ENCODE measurements around the gene SCG2.
A peak's percentile ranks its signal among the peaks of the same experiment; 100 is the strongest.

SCG2 gene

GRCh38 chr2:223576873-223577272 lies 25.3 kb downstream of the SCG2 start (continued):
- TF ChIP-seq ZBTB6 (tag by site-specific recombination; IDR thresholded peaks at IDR 0.05): 0 out of 2 replicates have a peak, but pooled peaks have one; percentile 48
- no peak for TF ChIP-seq ZNF692 (tag by site-specific recombination; IDR thresholded peaks at IDR 0.05)
- TF ChIP-seq ZSCAN4 (tag by site-specific recombination; IDR thresholded peaks at IDR 0.05): no peak
- TF ChIP-seq ZNF26 (tag by site-specific recombination; IDR thresholded peaks at IDR 0.05): no peak
- no peak for TF ChIP-seq ZNF585B (tag by site-specific recombination; IDR thresholded peaks at IDR 0.05)
- 0 out of 2 replicates have a peak, but pooled peaks have one; percentile 21 for TF ChIP-seq ZNF362 (tag by site-specific recombination; IDR thresholded peaks at IDR 0.05)
- no peak for TF ChIP-seq ZFP3 (tag by site-specific recombination; IDR thresholded peaks at IDR 0.05; ENCODE audit: low read depth)
- no peak for TF ChIP-seq ZNF544 (tag by site-specific recombination; IDR thresholded peaks at IDR 0.05)
- peak; percentile 61 for TF ChIP-seq HIC1 (tag by site-specific recombination; IDR thresholded peaks at IDR 0.05)
- TF ChIP-seq ZFHX2 (tag by site-specific recombination; conservative IDR thresholded peaks at IDR 0.05): no peak
- no peak for TF ChIP-seq SCRT1 (tag by site-specific recombination; IDR thresholded peaks at IDR 0.05; ENCODE audit: borderline replicate concordance)
- TF ChIP-seq MZF1 (tag by site-specific recombination; IDR thresholded peaks at IDR 0.05; ENCODE audit: borderline replicate concordance): no peak
- TF ChIP-seq ZNF670 (tag by site-specific recombination; IDR thresholded peaks at IDR 0.05; ENCODE audit: low read depth): no peak
- TF ChIP-seq PRDM1 (tag by site-specific recombination; IDR thresholded peaks at IDR 0.05): peak; percentile 22; the same call in 1 of the 2 replicates
- no peak for TF ChIP-seq ZNF350 (tag by site-specific recombination; IDR thresholded peaks at IDR 0.05)
- no peak for TF ChIP-seq ZFP37 (tag by site-specific recombination; IDR thresholded peaks at IDR 0.05)
- no peak for TF ChIP-seq ZNF335 (tag by site-specific recombination; conservative IDR thresholded peaks at IDR 0.05)
- TF ChIP-seq SCRT2 (tag by site-specific recombination; IDR thresholded peaks at IDR 0.05): peak; percentile 76
- no peak for TF ChIP-seq ZNF157 (tag by site-specific recombination; IDR thresholded peaks at IDR 0.05)
- TF ChIP-seq PBX3 (CRISPR knock-in tag; IDR thresholded peaks at IDR 0.05): no peak
- TF ChIP-seq ZNF629 (tag by site-specific recombination; IDR thresholded peaks at IDR 0.05): peak; percentile 51; the same call in 1 of the 2 replicates
- TF ChIP-seq ZNF211 (tag by site-specific recombination; IDR thresholded peaks at IDR 0.05; ENCODE audit: low read depth): no peak
- TF ChIP-seq GLI2 (tag by site-specific recombination; IDR thresholded peaks at IDR 0.05; ENCODE audit: borderline replicate concordance, low read depth): no peak
- peak; percentile 62 for TF ChIP-seq SP7 (tag by site-specific recombination; IDR thresholded peaks at IDR 0.05)
- no peak for TF ChIP-seq ZBTB26 (tag by site-specific recombination; optimal IDR thresholded peaks at IDR 0.05)
- peak; percentile 25; the same call in 1 of the 2 replicates for TF ChIP-seq ATF2 (tag by site-specific recombination; IDR thresholded peaks at IDR 0.05; ENCODE audit: low read depth)

Measured in HEK293 (cell line).